ENCODE results near the gene PRMT3.

Gene PRMT3

GRCh38 chr11:20518323-20518834 lies 130.9 kb downstream of the PRMT3 start:
- H3K36me3 ChIP-seq (ENCODE audit: control insufficient read depth, insufficient read depth, low read length), result no peaks in the 10 kb centered on the region
- DNase-seq (ENCODE audit: extremely low read depth, insufficient read length), result no peak
- H3K27me3 ChIP-seq (replicated peaks; ENCODE audit: control insufficient read depth, insufficient read depth, low read length), result no peaks in the 10 kb centered on the region
- TF ChIP-seq, protein P1, sequence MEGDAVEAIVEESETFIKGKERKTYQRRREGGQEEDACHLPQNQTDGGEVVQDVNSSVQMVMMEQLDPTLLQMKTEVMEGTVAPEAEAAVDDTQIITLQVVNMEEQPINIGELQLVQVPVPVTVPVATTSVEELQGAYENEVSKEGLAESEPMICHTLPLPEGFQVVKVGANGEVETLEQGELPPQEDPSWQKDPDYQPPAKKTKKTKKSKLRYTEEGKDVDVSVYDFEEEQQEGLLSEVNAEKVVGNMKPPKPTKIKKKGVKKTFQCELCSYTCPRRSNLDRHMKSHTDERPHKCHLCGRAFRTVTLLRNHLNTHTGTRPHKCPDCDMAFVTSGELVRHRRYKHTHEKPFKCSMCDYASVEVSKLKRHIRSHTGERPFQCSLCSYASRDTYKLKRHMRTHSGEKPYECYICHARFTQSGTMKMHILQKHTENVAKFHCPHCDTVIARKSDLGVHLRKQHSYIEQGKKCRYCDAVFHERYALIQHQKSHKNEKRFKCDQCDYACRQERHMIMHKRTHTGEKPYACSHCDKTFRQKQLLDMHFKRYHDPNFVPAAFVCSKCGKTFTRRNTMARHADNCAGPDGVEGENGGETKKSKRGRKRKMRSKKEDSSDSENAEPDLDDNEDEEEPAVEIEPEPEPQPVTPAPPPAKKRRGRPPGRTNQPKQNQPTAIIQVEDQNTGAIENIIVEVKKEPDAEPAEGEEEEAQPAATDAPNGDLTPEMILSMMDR (IDR thresholded peaks at IDR 0.05; ENCODE audit: insufficient read depth, low read length, poor library complexity, severe bottlenecking), result no peak
- H3K4me3 ChIP-seq (replicated peaks; ENCODE audit: low read depth, low read length), result no peak overlapping the region

DNA sequence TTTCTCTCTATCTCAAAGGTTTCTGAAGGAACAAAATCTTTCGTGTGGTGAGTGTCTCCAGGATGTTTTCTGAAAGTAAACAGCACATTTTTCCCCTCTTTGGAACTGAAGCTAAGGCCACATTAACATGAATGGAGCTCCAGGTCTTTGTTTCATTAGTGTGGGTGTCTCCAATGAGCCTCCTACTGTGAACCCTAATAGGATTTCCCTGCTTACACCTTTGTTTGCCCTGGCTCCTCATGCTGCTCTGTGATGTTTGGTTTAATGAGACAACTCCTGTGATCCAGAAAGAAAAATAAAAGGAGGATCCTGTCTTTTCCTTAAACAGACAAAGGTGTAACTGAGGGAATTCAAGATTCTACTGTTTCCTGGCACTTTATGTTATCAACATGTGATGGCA lies 135.0 kb downstream of the PRMT3 start:
- no peaks in the 10 kb centered on the region for H3K36me3 ChIP-seq (ENCODE audit: control insufficient read depth, insufficient read depth, low read length)
- H3K27me3 ChIP-seq (replicated peaks; ENCODE audit: control insufficient read depth, insufficient read depth, low read length), result no peaks in the 10 kb centered on the region
- H3K4me3 ChIP-seq (replicated peaks; ENCODE audit: low read depth, low read length), result no peak overlapping the region
- DNase-seq (ENCODE audit: extremely low read depth, insufficient read length), result no peak
- TF ChIP-seq, protein P1 (IDR thresholded peaks at IDR 0.05; ENCODE audit: insufficient read depth, low read length, poor library complexity, severe bottlenecking), result no peak

GRCh38 chr11:20529757-20530156 lies 142.2 kb downstream of the PRMT3 start:
- Histone ChIP-seq H3K36me3 (ENCODE audit: control insufficient read depth, insufficient read depth, low read length) (no peaks in the 10 kb centered on the region), H3K27me3 (replicated peaks; ENCODE audit: control insufficient read depth, insufficient read depth, low read length) (no peaks in the 10 kb centered on the region), H3K4me3 (replicated peaks; ENCODE audit: low read depth, low read length) (no peak overlapping the region)
- no peak for DNase-seq (ENCODE audit: extremely low read depth, insufficient read length)
- TF ChIP-seq, protein P1 (IDR thresholded peaks at IDR 0.05; ENCODE audit: insufficient read depth, low read length, poor library complexity, severe bottlenecking), result no peak

DNA sequence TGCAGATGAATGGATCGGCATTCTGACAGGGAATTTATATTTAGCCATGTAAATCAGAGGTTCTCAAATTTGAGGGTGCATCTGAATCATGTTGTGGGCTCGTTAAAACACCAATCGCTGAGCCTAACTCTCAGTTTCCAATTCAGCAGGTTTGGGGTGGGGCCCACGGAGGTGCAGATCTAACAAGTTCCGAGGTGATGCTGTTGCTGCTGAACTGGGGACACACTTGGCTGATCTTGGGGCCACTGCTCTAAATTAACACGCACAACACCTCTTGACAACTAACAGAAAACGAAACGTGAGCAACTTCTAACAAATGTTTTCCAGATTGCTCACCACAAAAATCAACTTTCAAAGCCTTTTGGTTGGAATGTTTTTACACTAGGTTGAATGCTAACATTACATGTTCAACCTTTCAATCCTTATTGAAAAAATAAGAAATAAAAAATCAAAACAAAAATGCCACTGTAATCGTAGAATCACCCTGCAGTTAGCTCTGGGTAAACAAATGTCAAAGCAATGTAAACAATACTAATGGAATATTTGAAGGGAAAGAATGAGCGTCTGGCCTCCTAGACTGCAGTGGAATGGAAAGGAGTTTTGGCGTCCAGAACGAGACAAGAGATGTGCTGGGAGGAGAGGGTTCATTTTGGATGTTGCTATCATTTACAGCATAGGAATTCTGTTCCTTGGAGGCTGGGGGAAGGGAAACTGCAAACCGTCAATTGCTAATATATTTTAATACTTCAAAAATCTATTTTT lies 143.6 kb downstream of the PRMT3 start:
- TF ChIP-seq, protein P1 (IDR thresholded peaks at IDR 0.05; ENCODE audit: insufficient read depth, low read length, poor library complexity, severe bottlenecking), result no peak
- Histone ChIP-seq H3K36me3 (ENCODE audit: control insufficient read depth, insufficient read depth, low read length) (no peaks in the 10 kb centered on the region), H3K4me3 (replicated peaks; ENCODE audit: low read depth, low read length) (no peak overlapping the region), H3K27me3 (replicated peaks; ENCODE audit: control insufficient read depth, insufficient read depth, low read length) (no peaks in the 10 kb centered on the region)
- DNase-seq (ENCODE audit: extremely low read depth, insufficient read length), result peak; percentile 18

GRCh38 chr11:20535271-20535881 lies 147.9 kb downstream of the PRMT3 start:
- Histone ChIP-seq H3K4me3 (replicated peaks; ENCODE audit: low read depth, low read length) (no peak overlapping the region), H3K27me3 (replicated peaks; ENCODE audit: control insufficient read depth, insufficient read depth, low read length) (no peaks in the 10 kb centered on the region), H3K36me3 (ENCODE audit: control insufficient read depth, insufficient read depth, low read length) (no peaks in the 10 kb centered on the region)
- TF ChIP-seq, protein P1 (IDR thresholded peaks at IDR 0.05; ENCODE audit: insufficient read depth, low read length, poor library complexity, severe bottlenecking), result no peak
- DNase-seq (ENCODE audit: extremely low read depth, insufficient read length), result no peak
